ENCODE results near the gene MAX. TPM values are rescaled to one million over a fixed set of nuclear protein-coding genes. Genes with fewer than 3 reads are reported as not detected.

Gene MAX
- total RNA-seq, result 53.5 and 57.9 TPM in 2 replicates

- TF ChIP-seq CTCF (IDR thresholded peaks at IDR 0.05; ENCODE audit: insufficient read depth, low read depth, low read length), result no peak
- H3K4me3 ChIP-seq (ENCODE audit: low read depth, low read length), result peak within 1 kb of the TSS; percentile 91
- peak; percentile 99 for DNase-seq (ENCODE audit: low read depth)
Observed at GRCh38 chr14:65102441-65103149, at the start of gene MAX. Gene MAX, minus strand, starts transcription at chr14:65102517. Its CDS starts 178 bp downstream, at chr14:65102339.

GRCh38 chr14:65151609-65151956 is 49.3 kb upstream of the MAX start:
- no peak for DNase-seq (ENCODE audit: low read depth)
- H3K4me3 ChIP-seq (ENCODE audit: low read depth, low read length), result no peak overlapping the region
- no peak for TF ChIP-seq CTCF (IDR thresholded peaks at IDR 0.05; ENCODE audit: insufficient read depth, low read depth, low read length)

DNA sequence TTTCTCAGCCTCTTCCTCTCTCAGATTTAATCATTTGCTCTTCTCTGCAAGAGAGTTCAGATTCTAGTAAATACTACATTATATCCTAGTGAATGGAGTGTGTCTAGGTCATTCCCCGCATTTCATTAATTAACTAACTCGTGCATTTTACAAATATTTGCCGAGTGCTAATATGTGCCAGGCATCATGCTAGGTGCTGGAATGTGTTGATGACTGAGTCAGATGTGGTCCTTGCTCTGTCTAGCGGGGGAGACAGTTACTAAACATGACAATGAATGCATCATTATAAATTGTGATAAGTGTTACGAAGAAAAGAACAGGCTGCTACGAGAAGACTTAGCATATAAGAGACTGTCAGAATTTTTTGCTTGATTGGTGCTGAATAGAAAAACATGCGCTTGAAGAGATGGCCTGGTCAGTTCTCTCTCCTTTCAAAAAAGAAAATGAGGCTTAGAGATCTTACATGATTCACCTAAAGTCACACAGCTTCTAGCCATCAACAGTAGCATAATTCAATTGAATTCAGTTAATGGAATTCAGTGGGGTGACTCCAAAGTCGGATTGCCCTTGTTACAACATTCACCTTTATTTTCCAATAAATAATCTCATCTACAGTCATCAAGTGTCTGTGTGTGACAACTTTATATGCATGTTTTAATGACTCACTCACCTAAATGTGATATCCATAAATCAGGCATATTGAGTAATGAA is 48.7 kb upstream of the MAX start:
- no peak overlapping the region for H3K4me3 ChIP-seq (ENCODE audit: low read depth, low read length)
- TF ChIP-seq CTCF (IDR thresholded peaks at IDR 0.05; ENCODE audit: insufficient read depth, low read depth, low read length), result no peak
- no peak for DNase-seq (ENCODE audit: low read depth)

DNA sequence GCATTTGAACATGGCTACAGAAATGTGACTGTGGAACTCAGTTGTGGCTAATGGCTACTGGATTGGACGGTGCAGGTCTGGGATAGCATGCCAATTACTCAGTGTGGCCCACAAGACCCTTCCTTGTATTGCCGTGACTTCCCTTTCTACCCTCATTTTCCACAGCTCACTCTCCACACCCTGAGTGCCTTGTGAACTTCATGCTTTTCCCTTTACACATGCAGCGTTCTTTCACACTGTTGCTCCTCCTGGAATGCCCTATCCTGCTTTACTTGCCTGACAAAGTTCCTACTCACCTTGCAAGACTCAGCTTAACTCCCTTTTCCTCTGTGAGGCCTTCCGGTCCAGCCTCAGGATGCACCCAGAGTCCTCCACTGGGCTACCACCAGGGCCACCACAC is 46.8 kb upstream of the MAX start:
- no peak for TF ChIP-seq CTCF (IDR thresholded peaks at IDR 0.05; ENCODE audit: insufficient read depth, low read depth, low read length)
- no peak for DNase-seq (ENCODE audit: low read depth)
- no peak overlapping the region for H3K4me3 ChIP-seq (ENCODE audit: low read depth, low read length)

GRCh38 chr14:65144170-65144569 is 41.9 kb upstream of the MAX start:
- no peak for DNase-seq (ENCODE audit: low read depth)
- no peak overlapping the region for H3K4me3 ChIP-seq (ENCODE audit: low read depth, low read length)
- TF ChIP-seq CTCF (IDR thresholded peaks at IDR 0.05; ENCODE audit: insufficient read depth, low read depth, low read length), result no peak

DNA sequence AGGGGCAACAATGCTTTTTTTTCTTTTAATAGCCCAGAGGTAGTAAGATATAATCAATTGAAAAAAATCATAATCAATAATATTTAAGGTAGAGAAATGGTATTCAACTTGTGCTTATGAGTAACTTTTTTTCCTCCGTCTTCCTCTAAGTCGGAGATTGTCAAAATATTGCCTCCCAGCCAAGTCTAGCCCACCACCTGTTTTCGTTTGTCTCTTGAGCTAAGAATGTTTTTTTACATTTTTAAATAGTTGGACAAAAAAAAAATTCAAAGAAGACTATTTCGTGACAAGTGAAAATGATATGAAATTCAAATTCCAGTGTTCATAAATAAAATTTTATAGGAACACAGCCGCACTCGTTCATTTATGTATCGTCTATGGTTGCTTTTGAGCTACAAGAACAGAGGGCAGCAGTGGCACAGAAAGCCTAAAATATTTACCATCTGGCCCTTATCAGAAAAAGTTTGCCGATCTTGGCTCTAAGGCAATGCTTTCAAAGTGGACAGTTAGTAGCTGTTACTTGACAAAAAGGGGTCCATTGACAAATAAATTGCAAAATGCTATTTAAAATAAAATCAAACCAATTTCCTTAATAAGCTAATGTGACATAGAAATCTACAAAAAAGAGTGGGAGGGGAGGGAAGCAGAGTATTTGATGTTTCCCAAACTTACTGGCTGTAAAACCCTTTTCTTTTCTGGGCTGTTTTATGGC is 40.8 kb upstream of the MAX start:
- no peak for DNase-seq (ENCODE audit: low read depth)
- TF ChIP-seq CTCF (IDR thresholded peaks at IDR 0.05; ENCODE audit: insufficient read depth, low read depth, low read length), result no peak

More for the DNA sequence above, 40.8 kb upstream of the MAX start:
- no peak overlapping the region for H3K4me3 ChIP-seq (ENCODE audit: low read depth, low read length)
